H1 (cell line): ENCODE measurements around the gene POLA2. TPM values are rescaled to one million over a fixed set of nuclear protein-coding genes. Genes with fewer than 3 reads are reported as not detected.

Experiments
- FOSL1 ChIP-seq: IDR thresholded peaks from 2 replicates; pipeline ENCODE4 v1.6.1; 2011; ENCODE audit warnings: mild to moderate bottlenecking, low read depth, low read length, moderate library complexity; ENCODE audit not compliant: insufficient read depth
- KDM4A ChIP-seq: IDR thresholded peaks from one replicate; pipeline ENCODE4 v1.7.1; 2012; ENCODE audit warnings: low read depth, mild to moderate bottlenecking, moderate library complexity, low read length, inconsistent platforms; ENCODE audit not compliant: severe bottlenecking
- POLR2AphosphoS5 ChIP-seq: IDR thresholded peaks from 2 replicates; pipeline ENCODE4 v1.6.1; 2011; ENCODE audit warnings: low read depth, low read length
- SIN3A ChIP-seq, 2 experiments: IDR thresholded peaks in 1 of 2; conservative IDR thresholded peaks in 1 of 2; 2 replicates each; pipeline ENCODE4 v1.6.1; 2011 to 2012; ENCODE audit warnings: low read length in 2 of 2, improper control_type of control experiment in 1 of 2, low read depth in 1 of 2, mild to moderate bottlenecking in 1 of 2
- polyA plus RNA-seq, 7 experiments: library from polyadenylated mRNA; depleted of rRNA in 3 of 7; stranded (reverse) in 5 of 7; unstranded in 2 of 7; fragments of >200 nt in 5 of 7; fragments of 200-250 nt in 2 of 7; gene quantifications; 1 replicate in 5 of 7; 2 replicates in 1 of 7; 4 replicates in 1 of 7; pipeline versions ENCODE4 v1.2.1 to v1.2.3, GENCODE V29; 2011 to 2013; ENCODE audit warnings: missing spikeins in 2 of 7, mixed read lengths in 2 of 7
- total RNA-seq: library from RNA; stranded (reverse); fragmentation: NEBNext Ultra II Directional; extraction: Animal tissue kit (Norgen Biotek cat#: 25700); gene quantifications from 2 replicates; pipeline ENCODE4 v1.2.1, GENCODE V29; 2021

The POLA2 gene
- total and polyA plus RNA-seq, 2 of the 8 experiments (the other 6 are each of a cell fraction or from before 2014, with no cell fraction given): 31.2 to 55.9 TPM

GRCh38 chr11:65314501-65315203 is 52.9 kb downstream of the POLA2 start, which contains the start of gene CDC42EP2 (continued):
- TF ChIP-seq POLR2AphosphoS5 (peak; percentile 77), FOSL1 (0 out of 2 replicates have a peak, but pooled peaks have one; percentile 46), KDM4A (peak; percentile 19), SIN3A (conservative IDR thresholded peaks at IDR 0.05 in 1 of 2, IDR thresholded peaks at IDR 0.05 in 1 of 2; ENCODE audit: low read depth in 1 of 2, low read length in 2 of 2) (0 out of 4 replicates have a peak, but pooled peaks have one; percentile 24 to 32)
